ENCODE measurements around the gene RBSN.

RBSN gene

GRCh38 chr3:15099364-15100098 lies 583 bp upstream of the RBSN start:
- no peak for DNase-seq

GRCh38 chr3:15097891-15098290 lies 1.1 kb downstream of the RBSN start:
- no peak for DNase-seq

GRCh38 chr3:15096046-15096445 lies 2.9 kb downstream of the RBSN start:
- DNase-seq = no peak

GRCh38 chr3:15094187-15094875 lies 4.6 kb downstream of the RBSN start:
- DNase-seq = no peak

DNA sequence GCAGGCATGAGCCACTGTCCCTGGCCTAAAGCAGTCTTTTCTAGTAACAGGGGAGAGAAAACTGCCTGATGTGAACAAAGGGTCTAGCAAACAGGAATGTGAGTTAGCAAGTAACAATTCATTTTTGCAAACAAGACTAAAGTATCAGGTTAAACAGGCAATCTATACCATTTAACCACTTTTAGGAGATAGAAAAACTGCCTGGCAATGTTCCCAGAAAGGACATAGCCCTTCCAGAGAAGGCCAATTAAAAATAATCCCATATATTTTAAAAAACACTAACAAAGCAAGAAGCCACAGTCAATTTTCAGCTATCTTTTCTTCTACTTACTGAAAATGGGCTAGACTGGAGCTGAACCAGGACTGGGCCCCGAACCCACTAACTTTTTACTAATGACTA lies 6.3 kb downstream of the RBSN start:
- DNase-seq = no peak

GRCh38 chr3:15091575-15091974 lies 7.4 kb downstream of the RBSN start:
- DNase-seq = no peak

DNA sequence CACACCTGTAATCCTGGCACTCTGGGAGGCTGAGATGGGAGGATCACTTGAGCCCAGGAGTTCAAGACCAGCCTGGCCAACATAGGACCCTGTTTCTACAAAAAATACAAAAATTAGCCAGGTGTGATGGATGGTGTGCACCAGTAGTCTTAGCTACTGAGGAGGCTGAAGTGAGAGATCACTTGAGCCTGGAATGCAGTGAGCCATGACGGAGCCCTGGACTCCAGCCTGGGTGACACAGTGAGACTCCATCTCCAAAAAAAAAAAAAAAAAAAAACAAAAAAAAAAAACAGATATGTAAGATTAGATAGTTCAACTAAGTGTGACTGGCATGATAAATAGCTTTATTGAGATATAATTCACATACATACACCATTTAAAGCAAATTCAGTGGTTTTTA lies 9.7 kb downstream of the RBSN start:
- DNase-seq = no peak

DNA sequence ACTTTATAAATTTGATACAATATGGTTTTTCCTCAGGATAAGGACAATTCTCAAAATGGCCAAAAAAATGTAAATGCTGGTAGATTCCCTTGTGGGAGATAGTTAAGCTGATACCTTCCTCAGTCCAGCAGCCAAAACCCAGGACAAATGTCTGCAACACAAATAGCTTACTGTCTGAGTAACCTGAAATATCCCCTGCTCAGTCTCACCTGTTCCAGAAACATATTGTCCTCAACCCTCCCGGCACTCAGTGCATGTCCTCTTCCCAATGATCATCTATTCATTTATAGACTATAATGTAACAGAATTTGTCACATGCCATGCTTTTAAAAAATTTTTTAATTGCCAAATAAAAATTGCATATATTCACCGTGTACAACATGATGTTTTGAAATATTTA lies 12.2 kb downstream of the RBSN start:
- no peak for DNase-seq

GRCh38 chr3:15086263-15086662 lies 12.7 kb downstream of the RBSN start:
- no peak for DNase-seq

DNA sequence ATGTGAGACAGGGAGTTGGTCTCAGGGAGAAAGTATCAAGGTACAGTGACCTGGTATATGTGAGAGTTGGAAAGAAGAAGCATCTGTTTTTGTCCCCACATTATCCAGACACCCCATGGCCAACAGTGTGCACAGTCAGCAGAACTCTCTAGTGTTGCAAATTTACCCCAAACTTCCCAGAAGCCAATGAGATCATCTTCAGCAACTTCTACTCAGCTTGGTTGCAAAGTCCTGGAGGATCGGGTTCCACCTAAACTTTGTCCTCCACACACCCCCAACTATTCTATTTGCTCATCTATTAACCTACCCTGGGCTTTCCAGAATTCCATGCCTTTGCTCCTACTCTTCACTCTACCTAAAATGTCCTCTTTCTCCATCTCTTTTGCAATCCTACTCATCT lies 15.7 kb downstream of the RBSN start:
- no peak for DNase-seq

GRCh38 chr3:15081960-15082664 lies 16.8 kb downstream of the RBSN start:
- DNase-seq = no peak

GRCh38 chr3:15079091-15079490 lies 19.9 kb downstream of the RBSN start:
- DNase-seq = no peak

DNA sequence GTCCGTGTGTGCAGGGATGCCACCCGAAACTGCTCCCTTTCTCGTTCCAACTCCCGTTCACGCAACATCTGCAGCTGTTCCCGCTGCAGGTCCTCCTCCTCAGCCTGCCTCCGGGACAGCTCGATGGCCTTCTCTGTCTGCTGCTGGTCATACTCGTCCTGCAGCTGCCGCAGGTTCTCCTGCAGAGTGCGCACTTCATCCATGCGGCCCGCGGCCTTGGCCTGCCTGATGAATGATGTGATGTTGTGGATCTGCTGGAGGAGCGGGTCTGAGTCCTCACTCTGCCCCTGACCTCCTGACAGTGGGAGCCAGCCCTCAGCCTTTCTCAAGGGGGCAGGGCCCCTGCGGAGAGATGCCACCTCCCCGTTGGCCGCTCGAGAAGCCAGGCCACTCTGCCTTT lies 24.4 kb downstream of the RBSN start:
- DNase-seq = no peak

DNA sequence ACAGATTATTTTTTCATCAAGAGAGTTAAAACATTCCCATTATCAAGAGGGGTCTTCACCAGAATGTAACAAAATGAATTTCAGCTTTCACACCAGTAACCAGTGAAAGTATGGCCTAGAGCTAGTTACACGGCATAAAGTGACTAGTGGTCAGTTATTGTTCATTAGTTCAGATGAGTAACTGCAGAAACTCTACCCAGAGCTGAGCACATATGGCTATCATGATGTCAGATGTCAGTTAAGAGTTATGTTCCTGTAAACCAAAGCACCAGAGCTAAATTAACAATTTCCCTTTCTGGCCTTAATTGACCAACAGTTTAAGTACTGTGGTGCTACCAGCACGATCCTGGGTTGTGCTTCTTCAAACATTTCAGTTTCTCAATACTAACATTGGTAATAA lies 27.2 kb downstream of the RBSN start:
- DNase-seq = no peak

DNA sequence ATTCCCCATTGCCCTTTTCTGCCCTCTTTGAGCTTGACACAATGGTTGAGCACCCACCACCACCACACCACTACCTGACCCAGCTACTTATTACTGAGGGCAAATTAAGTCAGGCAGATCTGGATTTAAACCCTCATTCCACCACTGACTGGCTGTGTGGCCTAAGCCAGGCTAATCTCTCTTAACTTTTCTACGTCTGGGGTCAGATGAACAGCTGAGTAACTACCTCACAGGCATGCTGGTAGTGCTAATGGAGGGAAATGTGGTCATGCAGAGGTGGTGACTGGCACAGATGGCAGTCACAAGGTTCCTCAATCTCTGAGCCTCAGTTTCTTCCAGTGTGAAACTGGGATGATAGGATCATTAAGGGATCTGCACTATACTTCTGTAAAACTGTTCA lies 29.5 kb downstream of the RBSN start:
- no peak for DNase-seq

DNA sequence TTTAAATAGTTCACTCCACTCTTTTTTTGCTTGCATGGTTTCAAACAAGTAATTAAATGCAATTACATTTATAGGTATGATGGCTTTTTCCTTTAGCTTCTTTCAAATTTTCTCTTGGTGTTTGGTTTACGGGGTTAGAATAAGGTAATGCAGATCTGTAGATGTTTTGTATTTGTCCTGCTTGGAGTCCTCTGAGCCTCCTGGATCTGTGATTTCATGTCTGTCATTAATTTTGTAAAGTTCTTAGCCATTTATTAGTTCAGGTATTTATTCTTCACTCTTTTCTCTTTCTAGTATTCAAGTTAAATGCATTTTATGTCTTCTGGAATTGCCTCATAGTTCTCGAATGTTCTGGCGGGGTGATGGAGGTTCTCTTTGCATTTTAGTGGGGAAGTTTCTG lies 32.5 kb downstream of the RBSN start:
- DNase-seq = no peak

GRCh38 chr3:15065550-15066007 lies 33.4 kb downstream of the RBSN start:
- DNase-seq = peak in 1 of 2 experiments; percentile 4

DNA sequence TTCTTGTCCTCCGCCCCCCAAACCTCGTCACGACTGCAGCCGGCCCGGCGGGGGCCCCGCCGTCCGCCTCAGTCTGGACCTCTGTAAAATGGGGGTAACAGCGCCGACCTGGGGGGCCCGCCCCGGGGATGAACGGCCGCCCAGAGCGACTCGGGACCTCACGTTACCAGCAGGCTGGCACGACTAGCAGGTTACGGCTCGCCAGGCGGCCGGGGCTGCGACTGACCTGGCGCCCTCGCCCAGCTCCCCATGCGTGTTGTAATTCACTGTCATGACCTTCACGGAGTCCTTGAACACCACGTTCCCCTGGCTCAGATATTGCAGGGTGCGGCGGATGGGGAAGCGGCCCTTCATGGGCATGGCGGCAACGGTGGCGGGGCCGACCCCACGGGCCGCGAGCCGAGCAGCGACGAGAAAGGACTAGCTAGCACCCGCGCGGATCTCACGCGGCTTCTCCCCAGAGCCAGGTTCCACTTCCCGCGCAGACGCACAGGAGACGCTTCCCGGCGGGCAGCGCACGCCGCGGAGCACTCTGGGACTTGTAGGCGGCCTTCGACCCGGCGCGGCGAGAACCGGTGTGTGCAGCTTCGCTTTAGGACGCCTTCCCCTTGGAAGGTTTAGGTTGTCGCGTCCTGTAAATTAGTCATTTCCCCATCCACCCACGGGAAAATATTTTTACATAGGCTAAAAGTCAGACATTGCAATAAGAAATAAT lies 34.0 kb downstream of the RBSN start, which contains the start of gene MRPS25:
MRPS25 (minus strand) TSS at position 481 of the 715 bp plus-strand sequence; CDS start at position 360, 121 bp downstream.
- DNase-seq = peak; percentile 40 to 57

DNA sequence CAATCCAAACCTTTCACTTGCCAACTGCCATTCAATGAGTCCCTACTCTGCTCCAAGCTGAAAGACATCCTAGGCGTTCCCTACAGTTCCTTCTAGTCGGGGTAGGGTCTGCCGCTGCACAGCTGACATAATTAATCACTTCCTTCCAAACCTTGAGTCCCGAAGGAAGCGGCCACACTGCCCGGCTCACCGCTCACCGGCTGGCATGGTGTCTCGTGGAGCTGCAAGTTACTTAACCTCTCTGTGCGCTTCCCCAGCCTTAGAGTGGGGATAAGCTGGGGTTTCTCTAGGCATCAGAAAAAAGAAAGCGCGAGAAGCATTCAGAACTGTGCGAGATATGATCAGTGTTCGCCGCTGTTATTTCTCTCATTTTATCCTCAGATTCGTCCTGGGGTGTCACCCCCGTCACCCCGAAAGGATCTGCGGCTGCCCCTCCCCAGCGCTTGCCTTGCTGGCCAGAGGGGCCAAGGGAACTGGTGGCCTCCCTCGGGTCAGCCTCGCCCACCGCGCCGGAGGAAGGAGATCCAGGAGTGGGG lies 34.6 kb downstream of the RBSN start:
- no peak for DNase-seq

DNA sequence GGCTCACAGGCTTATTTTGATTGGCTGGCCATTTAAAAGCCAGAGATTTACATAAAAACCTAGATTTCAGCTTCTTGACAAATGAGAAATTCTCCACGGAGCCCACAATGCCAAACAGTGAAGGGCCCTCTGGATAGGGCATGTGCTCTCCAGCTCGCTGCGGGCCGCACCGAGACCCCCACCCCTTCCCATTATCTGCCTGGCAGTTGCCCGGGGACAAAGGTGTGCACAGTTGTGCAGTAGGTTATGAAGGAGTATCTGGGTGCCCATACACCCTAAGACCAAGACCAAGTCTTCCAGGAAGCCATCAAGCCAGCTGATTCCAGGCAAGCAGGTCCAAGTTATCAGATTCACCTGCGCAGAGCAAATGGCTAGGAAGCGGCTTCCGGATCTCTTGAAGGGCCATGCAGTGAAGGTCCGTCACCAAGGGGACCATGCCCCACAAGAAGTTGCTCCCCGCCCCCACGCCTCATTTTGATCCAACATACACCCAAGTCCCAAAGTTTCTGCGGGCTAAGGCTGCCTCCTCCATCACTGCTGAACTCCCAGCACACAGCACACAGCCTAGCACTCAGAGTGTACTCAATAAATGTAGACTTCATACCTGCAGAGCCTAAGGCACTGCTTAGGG lies 35.2 kb downstream of the RBSN start:
- no peak for DNase-seq

DNA sequence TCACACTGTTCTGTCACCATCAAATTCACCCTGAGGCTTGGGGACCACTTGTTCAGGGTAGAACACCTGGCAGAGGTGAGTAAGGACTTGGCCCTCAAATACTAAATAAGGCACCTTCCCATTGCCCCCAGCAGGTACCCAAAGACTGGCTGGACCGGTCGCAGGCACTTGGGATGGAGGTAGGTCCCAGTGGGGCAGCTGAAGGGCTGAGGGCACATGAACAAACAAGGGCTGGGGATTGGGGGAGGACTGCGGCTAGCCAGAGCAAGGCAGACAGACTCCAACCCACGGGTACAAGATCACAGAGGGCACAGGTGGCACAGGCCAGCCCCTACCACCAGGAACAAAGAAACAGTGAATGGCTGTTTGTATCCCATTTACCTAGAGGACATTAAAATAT lies 35.7 kb downstream of the RBSN start:
- DNase-seq = no peak

DNA sequence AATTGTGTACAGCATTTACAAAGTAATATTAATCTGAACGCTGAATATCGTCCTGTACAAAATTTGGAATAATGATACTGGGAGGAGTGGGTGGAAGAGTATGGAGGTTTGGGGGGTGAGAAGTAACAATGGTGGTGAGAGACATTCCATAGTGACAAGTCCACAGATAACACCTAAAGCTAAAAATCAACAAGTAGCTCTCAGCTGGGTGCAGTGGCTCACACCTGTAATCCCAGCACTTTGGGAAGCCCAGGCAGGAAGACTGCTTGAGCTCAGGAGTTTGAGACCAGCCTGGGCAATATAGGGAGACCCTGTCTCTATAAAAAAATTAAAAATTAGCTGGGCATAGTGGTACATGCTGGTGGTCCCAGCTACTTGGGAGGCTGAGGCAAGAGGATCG lies 38.9 kb downstream of the RBSN start:
- DNase-seq = no peak

Data from NCI-H1930 (cell line).